ENCODE results near the gene ASCL3. TPM values are rescaled to one million over a fixed set of nuclear protein-coding genes. Genes with fewer than 3 reads are reported as not detected.

The ASCL3 gene
- total RNA-seq, 2 donors from 2014 or later, result not detected

- Mint-ChIP-seq H3K27ac (no peak overlapping the region), H3K9me3 (no peaks in the 10 kb centered on the region), H3K4me1 (peaks cover 16% of the 10 kb centered on the region), H3K4me3 (no peak overlapping the region), H3K36me3 (ENCODE audit: low read depth) (peaks cover 70% of the 10 kb centered on the region), H3K27me3 (ENCODE audit: insufficient read depth) (no peaks in the 10 kb centered on the region)
- Histone ChIP-seq H3K9me3 (ENCODE audit: control insufficient read depth, low read length) (no peaks in the 10 kb centered on the region), H3K27me3 (ENCODE audit: control insufficient read depth, insufficient read depth, low read length, poor library complexity, severe bottlenecking) (no peaks in the 10 kb centered on the region), H3K9ac (ENCODE audit: extremely low read depth, low read length, poor library complexity, severe bottlenecking) (peak overlapping the region; percentile 5), H3K36me3 (ENCODE audit: control insufficient read depth, insufficient read depth, low read length) (peaks cover 86% of the 10 kb centered on the region), H3K4me1 (ENCODE audit: control insufficient read depth, insufficient read depth, low read length) (peaks cover 11% of the 10 kb centered on the region), H3K4me3 (ENCODE audit: low read length) (peak overlapping the region; percentile 21), H3K27ac (ENCODE audit: low read depth, low read length) (peak overlapping the region; percentile 87)
- WGBS, 2 experiments (ENCODE audit: insufficient coverage in 1 of 2, insufficient read length in 1 of 2), result 52 to 87% methylated on average over 3 to 5 of the region's 5 CpGs
- TF ChIP-seq CTCF (conservative IDR thresholded peaks at IDR 0.05), result no peak
- DNase-seq, result peak; percentile 70
Observed at GRCh38 chr11:8917157-8917825, 25.5 kb downstream of the ASCL3 start.

GRCh38 chr11:8914661-8915018 is 28.2 kb downstream of the ASCL3 start:
- peaks cover 8% of the 10 kb centered on the region for H3K4me1 ChIP-seq (ENCODE audit: control insufficient read depth, insufficient read depth, low read length)

GRCh38 chr11:8913961-8914660 is 28.7 kb downstream of the ASCL3 start:
- H3K9ac ChIP-seq (ENCODE audit: extremely low read depth, low read length, poor library complexity, severe bottlenecking), result no peak overlapping the region
- no peaks in the 10 kb centered on the region for H3K27me3 ChIP-seq (ENCODE audit: control insufficient read depth, insufficient read depth, low read length, poor library complexity, severe bottlenecking)
- H3K4me1 Mint-ChIP-seq, result peaks cover 27% of the 10 kb centered on the region
- H3K9me3 ChIP-seq (ENCODE audit: control insufficient read depth, low read length), result no peaks in the 10 kb centered on the region
- no peaks in the 10 kb centered on the region for H3K27me3 Mint-ChIP-seq (ENCODE audit: insufficient read depth)
- H3K4me3 ChIP-seq (ENCODE audit: low read length), result peak overlapping the region; percentile 66
- H3K36me3 Mint-ChIP-seq (ENCODE audit: low read depth), result peaks cover 44% of the 10 kb centered on the region
- TF ChIP-seq CTCF (conservative IDR thresholded peaks at IDR 0.05), result peak; percentile 84
- peak; percentile 87 for DNase-seq
- peaks cover 54% of the 10 kb centered on the region for H3K36me3 ChIP-seq (ENCODE audit: control insufficient read depth, insufficient read depth, low read length)
- no peak overlapping the region for H3K27ac ChIP-seq (ENCODE audit: low read depth, low read length)
- H3K9me3 Mint-ChIP-seq, result no peaks in the 10 kb centered on the region
- H3K4me3 Mint-ChIP-seq, result no peak overlapping the region
- 63 to 71% methylated on average over 7 to 9 of the region's 9 CpGs for WGBS, 2 experiments (ENCODE audit: insufficient coverage in 1 of 2, insufficient read length in 1 of 2)
- no peak overlapping the region for H3K27ac Mint-ChIP-seq
- peaks cover 8% of the 10 kb centered on the region for H3K4me1 ChIP-seq (ENCODE audit: control insufficient read depth, insufficient read depth, low read length)

More at GRCh38 chr11:8914661-8915018, 28.2 kb downstream of the ASCL3 start:
- no peak overlapping the region for H3K9ac ChIP-seq (ENCODE audit: extremely low read depth, low read length, poor library complexity, severe bottlenecking)
- 89 to 100% methylated on average over 3 to 4 of the region's 4 CpGs for WGBS, 2 experiments (ENCODE audit: insufficient coverage in 1 of 2, insufficient read length in 1 of 2)
- Mint-ChIP-seq H3K27ac (no peak overlapping the region), H3K4me1 (peaks cover 25% of the 10 kb centered on the region), H3K36me3 (ENCODE audit: low read depth) (peaks cover 49% of the 10 kb centered on the region), H3K27me3 (ENCODE audit: insufficient read depth) (no peaks in the 10 kb centered on the region), H3K4me3 (no peak overlapping the region), H3K9me3 (no peaks in the 10 kb centered on the region)
- no peaks in the 10 kb centered on the region for H3K9me3 ChIP-seq (ENCODE audit: control insufficient read depth, low read length)
- TF ChIP-seq CTCF (conservative IDR thresholded peaks at IDR 0.05), result no peak
- DNase-seq, result no peak
- no peaks in the 10 kb centered on the region for H3K27me3 ChIP-seq (ENCODE audit: control insufficient read depth, insufficient read depth, low read length, poor library complexity, severe bottlenecking)
- peaks cover 60% of the 10 kb centered on the region for H3K36me3 ChIP-seq (ENCODE audit: control insufficient read depth, insufficient read depth, low read length)
- no peak overlapping the region for H3K4me3 ChIP-seq (ENCODE audit: low read length)
- H3K27ac ChIP-seq (ENCODE audit: low read depth, low read length), result no peak overlapping the region
